ENCODE data around the gene UBXN7.
"Not testable (repeated sequence)": the region's sequence is repeated elsewhere in the genome, so short reads cannot be mapped to it uniquely, and the experiment has no call there.

GRCh38 chr3:196358540-196358939 is 73.7 kb downstream of the UBXN7 start:
- TF ChIP-seq CTCF (IDR thresholded peaks at IDR 0.05; ENCODE audit: insufficient read depth, low read length, poor library complexity, severe bottlenecking); EZH2phosphoT487 (conservative IDR thresholded peaks at IDR 0.05; ENCODE audit: low read length): not testable (repeated sequence)
